Smooth muscle cell of bladder (primary cell): ENCODE measurements around the gene CD96. TPM values are rescaled to one million over a fixed set of nuclear protein-coding genes. Genes with fewer than 3 reads are reported as not detected.

ENCODE experiments used
- total RNA-seq: library from RNA; depleted of rRNA; stranded (reverse); fragments of >200 nt; gene quantifications from 2 replicates; pipeline ENCODE4 v1.2.3, GENCODE V29; 2014

The CD96 gene
- under 0.01 and 0.09 TPM in 2 replicates for total RNA-seq

GRCh38 chr3:111541911-111542483, at the start of gene CD96:
CD96 (plus strand) TSS chr3:111542197; CDS start chr3:111542249, 52 bp downstream.

GRCh38 chr3:111595232-111595631, 53.2 kb downstream of the CD96 start, which contains the start of gene ZBED2:
ZBED2 (minus strand) TSS chr3:111595346; CDS start chr3:111594201, 1,145 bp downstream.

Other genes with a start within 250 kb of the CD96 start
- gene ZBED2, start 53.1 kb downstream of the CD96 start, total RNA-seq: 0.28 TPM in 1 of 2 replicates, not detected in the other
- 0.65 and 1.6 TPM in 2 replicates for gene PLCXD2, start 132.5 kb downstream of the CD96 start, total RNA-seq